CD4-positive, alpha-beta T cell treated with Interferon alpha-2 for 1 hour (primary cell): ENCODE data around the gene FLYWCH2.

Source experiments
- DNase-seq, 2 donors: peaks; one replicate each; pipeline ENCODE4 v3.0.0-alpha.2; 2020 to 2022

Gene FLYWCH2

GRCh38 chr16:2884041-2884451, 1.0 kb downstream of the FLYWCH2 start:
- DNase-seq: no peak

DNA sequence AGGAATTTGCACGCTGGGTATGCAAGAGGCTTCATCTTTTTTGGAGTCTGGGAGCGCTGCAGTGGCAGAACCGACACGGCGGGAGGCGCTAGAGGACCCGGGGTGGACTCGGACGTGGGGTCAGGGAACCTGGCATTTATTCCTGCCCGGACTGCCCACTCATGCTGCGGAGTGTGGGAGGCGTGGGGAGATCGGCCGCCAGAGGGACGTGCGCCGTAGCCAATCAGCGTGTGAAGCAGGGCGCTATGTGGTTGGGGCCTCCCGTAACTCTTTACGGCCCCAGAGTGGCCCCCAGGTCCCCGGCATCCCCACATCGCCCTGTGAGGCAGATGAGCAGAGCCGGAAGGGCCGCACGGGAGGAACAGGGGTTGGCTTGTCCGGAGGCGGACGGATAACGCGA, 11.2 kb downstream of the FLYWCH2 start:
- DNase-seq: no peak

- DNase-seq: no peak
Measured at GRCh38 chr16:2895813-2896212, 12.8 kb downstream of the FLYWCH2 start.

- no peak for DNase-seq
Measured at GRCh38 chr16:2896480-2897010, 13.5 kb downstream of the FLYWCH2 start.

- peak in 1 of 2 donors; percentile 62 for DNase-seq
Measured at GRCh38 chr16:2897110-2897509, 14.1 kb downstream of the FLYWCH2 start.

GRCh38 chr16:2898831-2899563, 16.0 kb downstream of the FLYWCH2 start:
- DNase-seq: no peak

DNA sequence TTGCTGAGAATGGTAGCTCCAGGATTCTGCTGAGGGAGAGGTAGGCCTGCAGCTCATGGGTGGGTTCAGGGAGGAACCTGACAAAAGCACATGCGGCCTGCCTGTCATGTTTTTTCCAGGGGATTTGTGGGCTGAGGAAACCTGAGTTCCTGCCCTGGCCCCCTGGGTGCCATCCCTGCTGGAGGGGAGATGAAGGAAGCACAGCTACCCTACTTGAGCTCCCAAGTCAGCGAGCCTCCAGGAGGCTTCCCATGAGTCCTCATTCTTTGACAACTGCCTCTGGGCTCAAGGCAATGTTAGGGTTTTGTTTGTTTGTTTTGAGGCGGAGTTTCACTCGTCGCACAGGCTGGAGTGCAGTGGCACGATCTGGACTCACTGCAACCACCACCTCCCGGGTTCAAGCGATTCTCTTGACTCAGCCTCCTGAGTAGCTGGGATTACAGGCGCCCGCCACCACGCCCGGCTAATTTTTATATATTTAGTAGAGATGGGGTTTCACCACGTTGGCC, 16.6 kb downstream of the FLYWCH2 start:
- no peak for DNase-seq

DNA sequence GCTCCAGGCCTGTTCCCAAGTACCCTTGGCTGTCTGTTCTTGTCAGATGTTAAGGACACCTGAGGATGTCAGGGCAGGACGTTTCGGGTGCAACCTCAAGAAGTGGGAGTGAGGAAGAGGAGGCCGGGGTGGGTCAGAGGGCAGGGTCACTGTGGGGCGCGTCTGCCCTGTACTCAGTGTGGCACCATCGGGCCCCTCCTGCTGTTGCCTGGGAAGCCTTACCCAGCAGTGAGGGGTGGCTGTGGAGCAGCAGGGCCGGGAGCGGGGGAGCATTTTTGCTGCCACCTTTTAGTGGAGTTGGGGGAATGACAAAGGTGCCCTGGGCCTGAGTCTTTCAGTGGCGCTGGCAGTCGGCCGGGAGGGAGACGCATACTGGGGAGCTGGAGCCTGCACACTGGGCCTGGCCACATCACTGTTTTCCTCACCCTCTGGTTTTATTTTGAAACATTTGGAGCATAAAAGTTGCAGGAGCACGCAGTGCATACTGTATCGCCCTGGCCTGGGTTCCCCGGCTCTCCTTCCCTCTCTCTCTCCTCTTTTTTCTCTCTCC, 17.6 kb downstream of the FLYWCH2 start:
- DNase-seq: no peak

- DNase-seq: no peak
Measured at GRCh38 chr16:2902337-2903130, 19.5 kb downstream of the FLYWCH2 start.

DNA sequence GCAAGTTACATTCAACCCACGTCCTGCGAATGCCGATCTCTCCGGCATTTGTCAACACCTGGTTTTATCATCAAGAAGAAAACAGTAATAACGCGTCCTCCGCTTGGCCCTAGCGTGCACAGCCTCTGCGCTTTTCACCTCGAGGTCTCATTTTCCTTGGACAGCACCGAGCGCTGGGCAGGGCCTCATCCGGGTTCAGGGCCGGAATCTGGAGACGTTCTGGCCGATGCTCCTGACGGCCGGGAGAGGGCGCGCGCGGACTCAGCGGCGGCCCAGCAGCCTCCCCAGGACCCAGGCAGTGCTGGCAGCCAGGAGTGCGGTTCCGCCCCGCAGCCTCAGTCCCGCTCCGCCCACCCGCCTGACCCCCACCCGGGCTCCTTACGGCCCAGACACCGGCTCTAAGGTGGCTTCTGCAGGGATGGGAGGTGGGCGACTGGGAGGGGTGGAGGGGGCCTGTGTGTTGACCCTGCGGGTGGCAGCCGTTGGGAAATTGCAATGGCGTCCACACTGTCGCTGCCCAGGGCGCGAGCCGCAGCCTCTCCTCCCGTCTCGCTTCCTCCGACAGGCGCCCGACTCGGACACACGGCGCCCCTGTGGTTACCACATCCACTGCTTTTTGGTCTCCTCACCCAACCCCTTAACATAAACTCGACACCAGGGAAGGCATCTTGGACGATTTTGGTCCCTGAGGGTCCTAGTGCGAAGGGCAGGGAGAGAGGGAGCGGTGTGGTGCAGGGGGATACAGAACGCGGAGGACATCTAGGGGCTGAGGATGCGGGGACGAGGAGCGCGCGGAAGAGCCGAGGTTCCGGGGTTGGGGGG, 21.3 kb downstream of the FLYWCH2 start:
- DNase-seq: peak; percentile 78 to 83

GRCh38 chr16:2904922-2905240, 21.9 kb downstream of the FLYWCH2 start:
- DNase-seq: no peak

DNA sequence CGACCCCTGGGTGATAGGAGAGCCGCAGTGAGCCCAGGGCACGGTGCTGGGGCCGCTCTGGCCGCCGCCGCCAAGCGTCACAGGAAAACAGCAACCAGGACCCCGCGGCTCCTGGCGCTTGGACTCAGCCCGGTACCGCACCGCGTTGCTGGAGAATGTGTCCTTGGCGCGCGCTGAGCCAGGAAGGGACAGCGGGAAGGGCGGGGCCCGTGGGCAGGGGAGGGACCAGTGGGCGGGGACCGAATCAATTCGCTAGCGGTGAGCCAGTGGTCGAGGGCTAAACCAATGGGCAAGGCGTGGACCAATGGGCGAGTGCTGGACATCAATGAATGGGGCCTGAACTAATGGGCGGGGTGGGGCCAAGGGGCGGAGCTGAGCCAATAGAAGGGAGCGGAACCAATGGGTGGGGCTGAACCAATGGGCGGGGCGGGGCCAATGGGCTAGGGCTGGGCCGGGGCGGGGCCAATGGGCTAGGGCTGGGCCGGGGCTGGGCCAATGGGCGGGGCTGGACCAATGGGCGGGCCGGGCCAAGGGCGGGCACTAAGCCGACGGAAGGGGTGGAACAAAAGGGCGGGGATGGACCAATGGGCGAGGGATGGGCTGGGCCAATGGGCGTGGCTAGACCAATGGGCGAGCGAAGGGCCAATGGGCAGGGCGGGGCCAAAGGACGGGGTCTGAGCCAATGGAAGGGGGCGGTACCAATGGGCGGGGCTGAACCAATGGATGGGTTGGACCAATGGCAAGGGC, 22.4 kb downstream of the FLYWCH2 start:
- peak; percentile 95 for DNase-seq

- no peak for DNase-seq
Measured at GRCh38 chr16:2905988-2906387, 23.0 kb downstream of the FLYWCH2 start.

GRCh38 chr16:2907084-2907753, 24.2 kb downstream of the FLYWCH2 start:
- peak; percentile 72 for DNase-seq

DNA sequence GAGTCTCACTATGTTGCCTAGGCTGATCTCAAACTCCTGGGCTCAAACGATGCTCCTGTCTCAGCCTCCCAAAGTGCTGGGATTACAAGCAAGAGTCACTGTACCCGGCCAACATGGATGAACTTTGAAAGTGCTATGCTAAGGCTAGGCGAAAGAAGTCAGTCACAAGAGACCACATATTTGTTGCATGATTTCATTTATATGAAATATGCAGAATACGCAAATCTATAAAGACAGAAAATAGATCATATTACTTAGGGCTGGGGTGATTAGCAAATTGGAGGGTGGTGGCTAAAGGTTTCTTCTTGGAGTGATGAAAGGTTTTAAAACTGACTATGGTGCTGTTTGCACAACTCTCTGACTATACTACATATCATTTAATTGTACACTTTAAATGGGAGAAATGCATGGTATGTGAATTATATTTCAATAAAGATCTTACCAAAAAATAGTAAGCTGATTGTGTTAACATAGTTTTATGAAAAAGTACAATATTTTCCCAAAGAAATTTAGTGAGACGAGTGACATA, 27.5 kb downstream of the FLYWCH2 start:
- DNase-seq: no peak

GRCh38 chr16:2911638-2912329, 28.8 kb downstream of the FLYWCH2 start, which contains the start of gene FLYWCH1:
Gene FLYWCH1, plus strand, starts transcription at chr16:2911931. Its CDS starts 17,755 bp downstream, at chr16:2929686.
- DNase-seq: peak; percentile 98

GRCh38 chr16:2912330-2913199, 29.6 kb downstream of the FLYWCH2 start:
- peak in 1 of 2 donors; percentile 20 for DNase-seq

DNA sequence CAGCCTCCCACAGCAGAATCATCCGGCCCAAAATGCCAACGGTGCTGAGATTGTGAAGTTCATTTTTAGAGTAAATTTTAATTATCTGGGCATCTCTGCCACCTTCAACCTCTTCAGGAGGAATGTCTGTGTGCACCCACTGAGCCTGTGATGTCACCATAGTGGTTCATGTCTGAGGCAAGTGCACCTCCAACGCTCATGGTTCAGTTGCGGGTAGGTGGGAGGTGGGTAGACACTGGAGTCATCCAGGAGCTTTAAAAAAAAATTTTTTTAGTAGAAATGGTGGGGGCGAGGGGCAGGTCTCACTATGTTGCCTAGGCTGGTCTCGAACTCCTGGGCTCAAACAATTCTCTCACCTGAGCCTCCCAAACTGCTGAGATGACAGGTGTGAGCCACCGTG, 30.6 kb downstream of the FLYWCH2 start:
- DNase-seq: no peak

GRCh38 chr16:2914233-2914632, 31.2 kb downstream of the FLYWCH2 start:
- DNase-seq: no peak
